ENCODE measurements around the gene SYNJ2. TPM values are rescaled to one million over a fixed set of nuclear protein-coding genes. Genes with fewer than 3 reads are reported as not detected.

The SYNJ2 gene
- polyA plus RNA-seq, 3 donors = 10.3 to 12.9 (median 11.3) TPM

DNA sequence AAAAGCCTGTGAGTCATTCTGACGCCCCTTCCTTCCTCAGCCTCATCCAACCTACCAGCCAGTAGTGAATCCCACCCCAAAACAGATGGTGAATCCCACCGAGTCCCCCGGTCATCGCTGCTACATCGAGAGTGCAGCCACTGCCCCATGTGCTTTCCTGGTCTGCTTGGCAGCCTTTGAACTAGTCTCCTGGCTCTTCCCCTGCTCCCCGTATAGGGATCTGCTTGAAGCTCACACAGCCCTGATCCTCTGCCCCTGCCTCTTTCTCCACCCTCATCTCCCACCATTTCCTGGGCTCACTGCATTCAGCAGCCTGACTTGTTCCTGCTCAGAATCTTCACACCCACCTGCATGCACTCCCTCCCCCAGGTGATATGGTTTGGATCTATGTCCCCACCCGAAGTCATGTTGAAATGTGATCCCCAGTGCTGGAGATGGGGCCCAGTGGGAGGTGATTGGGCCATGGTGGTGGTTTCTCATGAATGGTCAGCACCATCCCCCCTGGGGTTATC is 14.6 kb downstream of the SYNJ2 start:
- no peak for DNase-seq

DNA sequence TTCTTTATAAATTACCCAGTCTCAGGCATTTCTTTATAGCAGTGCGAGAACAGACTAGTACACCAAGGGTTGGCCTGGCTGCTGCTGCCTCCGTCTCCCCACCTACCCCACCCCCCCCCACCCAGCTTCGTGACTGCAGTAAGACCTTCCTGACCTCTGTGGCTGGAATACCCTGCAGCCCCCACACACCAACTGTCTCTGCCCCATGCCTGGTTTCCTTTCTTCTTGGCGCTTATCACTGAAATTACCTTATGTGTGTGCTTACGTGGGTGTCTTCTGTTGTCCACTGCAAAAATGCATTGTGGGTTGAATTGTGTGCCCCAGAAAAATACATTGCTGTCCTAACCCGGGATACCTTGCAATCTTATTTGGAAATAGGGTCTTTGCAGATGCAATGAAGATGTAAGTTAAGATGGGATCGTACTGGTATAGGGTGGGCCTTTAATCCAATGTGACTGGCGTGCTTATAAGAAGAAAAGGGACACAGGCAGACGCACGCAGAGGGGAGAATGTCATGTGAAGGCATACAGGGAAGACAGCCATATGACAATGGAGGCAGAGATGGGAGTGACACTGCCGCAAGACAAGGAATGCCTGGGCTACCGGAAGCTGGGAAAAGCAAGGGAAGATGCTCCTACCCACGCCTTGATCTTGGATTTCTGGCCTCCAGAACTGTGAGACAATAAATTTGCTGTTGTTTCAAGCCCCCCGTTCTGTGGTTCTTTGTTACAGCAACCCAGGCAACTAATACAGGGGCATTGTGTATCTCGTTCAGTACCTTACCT is 15.4 kb downstream of the SYNJ2 start:
- no peak for DNase-seq

DNA sequence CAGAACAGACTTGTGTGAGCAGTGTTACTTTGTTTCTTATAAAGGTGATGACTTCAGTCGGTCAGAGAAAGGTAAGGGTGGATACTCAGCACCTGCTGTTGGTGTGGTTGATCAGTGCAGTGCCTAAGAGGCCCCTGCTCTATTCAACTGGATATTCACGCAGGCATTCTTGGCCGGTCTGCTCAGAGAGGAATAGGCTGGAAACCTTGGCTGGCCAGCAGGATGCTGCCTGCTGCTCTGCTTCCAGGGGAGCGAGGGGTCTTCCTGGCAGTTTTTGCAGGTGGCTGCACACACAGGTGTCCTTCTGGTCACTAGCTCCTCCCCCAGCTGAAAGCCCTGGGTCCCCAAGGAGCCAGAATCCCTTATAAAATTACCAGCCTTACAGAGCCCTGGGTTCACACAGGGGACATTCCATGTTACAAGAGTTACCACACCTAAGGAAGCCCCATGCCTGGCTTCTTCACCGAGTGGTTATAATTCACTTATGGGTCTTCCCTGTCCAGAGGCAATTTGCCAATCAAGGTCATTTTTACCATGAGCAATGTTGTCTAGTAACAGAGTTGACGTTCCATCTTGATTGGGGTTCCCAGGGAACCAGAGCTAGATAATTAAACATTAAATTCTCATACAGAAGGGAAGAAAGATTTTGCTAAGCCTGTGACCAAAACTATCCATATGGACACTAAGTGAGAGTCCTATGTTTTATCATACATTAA is 16.4 kb downstream of the SYNJ2 start:
- no peak for DNase-seq

DNA sequence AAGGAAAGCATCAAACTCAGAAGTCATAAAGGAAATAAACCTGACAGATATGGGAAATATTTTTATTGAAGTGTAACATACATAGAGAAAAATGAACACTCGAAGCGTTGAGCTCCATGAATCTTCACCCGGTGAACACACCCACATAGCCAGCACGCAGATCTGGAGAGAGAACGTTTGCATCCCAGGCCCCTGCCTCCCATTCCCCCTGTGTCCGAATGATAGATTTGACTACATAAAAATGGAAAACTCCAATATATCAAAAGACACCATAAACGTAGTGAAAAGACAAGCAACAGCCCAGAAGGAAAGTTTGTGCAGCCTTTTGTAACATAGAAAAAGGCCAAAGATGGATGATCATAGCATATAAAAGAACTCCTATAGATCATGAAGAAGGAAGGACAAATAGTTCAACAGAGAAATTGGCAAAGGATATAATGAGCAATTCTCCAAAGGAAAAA is 17.1 kb downstream of the SYNJ2 start:
- DNase-seq = no peak

DNA sequence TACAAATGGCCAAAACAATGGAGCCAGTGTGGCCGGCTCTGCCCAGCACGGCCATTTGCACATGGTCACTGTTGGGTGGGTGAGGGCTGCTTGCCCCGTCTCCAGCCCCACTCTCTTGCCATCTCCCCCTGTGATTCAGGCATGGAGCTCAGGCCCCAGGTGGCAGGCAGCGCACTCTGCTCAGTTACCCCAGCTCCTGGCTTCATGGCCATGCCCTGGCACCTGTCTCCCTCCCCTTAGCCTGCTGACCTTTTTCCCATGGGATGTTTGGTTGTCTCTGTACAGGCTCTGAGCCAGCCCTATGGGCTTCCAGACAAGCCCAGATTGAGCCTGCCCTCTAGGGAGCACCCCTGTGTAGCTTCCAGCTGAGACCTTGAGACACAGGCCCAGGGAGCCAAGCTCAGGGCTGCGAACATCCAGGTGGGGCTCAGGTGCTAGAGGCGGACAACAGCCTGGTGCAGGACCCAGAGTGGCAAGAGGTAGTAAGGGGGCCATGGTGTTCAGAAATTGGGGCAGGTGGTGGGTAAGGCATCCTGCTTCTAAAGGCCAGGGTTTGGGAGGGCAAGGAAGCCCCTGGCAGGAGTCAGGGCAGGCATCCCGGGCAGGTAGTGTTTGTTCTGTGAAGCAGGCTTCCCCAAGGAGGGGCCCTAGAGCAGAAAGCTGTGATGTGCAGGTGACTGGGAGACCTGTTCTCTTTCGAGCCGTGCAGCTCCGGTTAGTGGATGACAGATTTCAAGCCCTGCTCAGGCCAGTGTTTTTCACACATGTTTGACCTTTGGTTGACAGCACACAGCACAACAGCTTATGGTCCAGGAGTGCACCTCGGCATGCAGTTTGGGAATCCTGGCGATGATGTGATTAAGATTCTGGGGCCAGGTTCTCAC is 17.7 kb downstream of the SYNJ2 start:
- no peak for DNase-seq

DNA sequence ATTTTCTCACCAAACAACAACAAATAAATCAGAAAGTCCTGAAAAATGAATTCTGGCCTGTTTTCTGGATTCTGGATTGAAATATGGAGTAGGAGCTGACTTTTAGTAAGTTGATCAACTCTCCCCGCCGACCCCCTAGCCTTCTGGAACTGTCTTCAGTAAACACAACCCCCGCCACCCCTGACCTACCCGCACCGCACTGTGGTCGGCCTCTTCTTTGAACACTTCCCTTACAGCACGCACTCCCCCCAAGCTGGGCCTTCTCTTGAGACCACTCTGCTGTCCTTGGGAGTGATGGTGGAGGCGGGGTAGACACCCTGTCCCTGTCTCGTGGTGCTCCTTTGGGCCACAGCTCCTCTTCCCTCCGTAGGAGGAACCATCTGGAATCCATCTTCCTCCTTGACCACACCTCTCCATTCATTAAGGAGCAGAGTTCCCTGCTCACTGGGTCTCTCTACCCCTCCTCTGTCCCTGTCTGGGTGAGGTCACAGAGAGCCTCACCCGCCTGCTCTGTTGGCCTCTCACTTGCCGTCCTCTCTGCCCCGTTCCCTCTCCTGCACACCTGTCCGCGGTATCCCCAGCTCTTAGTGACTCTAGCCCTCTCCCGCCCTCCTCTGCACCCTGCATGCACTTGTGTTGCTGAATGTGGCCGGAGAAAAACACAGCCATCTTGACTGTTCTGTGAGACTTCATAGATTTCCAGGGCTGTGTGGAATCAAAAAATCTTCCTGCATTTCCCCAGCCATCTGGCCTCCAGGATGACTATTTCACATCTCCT is 19.1 kb downstream of the SYNJ2 start:
- DNase-seq = no peak

DNA sequence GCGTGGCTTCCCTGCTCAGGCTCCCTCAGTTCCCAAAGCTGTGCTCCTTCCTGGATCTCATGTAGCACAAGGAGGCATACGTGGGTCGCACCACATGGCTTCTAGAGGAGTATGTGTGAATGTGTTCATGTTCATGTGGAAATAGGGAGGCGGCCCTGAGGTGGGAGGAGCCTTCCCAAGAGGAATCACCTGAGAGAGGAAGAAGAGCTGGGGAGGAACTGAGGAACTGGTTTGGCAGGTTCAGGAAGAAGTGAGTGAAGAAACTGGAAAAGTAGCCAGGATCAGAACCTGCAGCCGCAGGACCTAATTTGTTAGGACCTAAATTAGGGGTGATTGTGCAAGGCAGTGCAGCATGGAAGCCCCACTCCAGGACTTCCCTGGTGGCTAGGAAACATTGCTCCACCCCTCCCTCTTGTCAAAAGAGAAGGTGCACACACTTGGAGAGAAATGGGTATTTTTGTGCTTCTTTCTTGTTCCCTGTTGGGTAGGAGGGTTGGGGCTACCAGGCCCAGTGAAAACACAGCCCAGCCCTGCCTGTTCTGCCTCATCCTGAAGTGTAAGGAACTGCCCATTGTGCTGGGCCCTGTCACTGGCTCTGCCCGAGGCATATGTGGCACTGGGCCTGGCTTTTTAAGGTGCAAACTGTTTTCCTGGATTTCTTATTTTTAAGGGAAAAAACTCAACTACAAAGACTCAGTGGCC is 20.7 kb downstream of the SYNJ2 start:
- DNase-seq = no peak

DNA sequence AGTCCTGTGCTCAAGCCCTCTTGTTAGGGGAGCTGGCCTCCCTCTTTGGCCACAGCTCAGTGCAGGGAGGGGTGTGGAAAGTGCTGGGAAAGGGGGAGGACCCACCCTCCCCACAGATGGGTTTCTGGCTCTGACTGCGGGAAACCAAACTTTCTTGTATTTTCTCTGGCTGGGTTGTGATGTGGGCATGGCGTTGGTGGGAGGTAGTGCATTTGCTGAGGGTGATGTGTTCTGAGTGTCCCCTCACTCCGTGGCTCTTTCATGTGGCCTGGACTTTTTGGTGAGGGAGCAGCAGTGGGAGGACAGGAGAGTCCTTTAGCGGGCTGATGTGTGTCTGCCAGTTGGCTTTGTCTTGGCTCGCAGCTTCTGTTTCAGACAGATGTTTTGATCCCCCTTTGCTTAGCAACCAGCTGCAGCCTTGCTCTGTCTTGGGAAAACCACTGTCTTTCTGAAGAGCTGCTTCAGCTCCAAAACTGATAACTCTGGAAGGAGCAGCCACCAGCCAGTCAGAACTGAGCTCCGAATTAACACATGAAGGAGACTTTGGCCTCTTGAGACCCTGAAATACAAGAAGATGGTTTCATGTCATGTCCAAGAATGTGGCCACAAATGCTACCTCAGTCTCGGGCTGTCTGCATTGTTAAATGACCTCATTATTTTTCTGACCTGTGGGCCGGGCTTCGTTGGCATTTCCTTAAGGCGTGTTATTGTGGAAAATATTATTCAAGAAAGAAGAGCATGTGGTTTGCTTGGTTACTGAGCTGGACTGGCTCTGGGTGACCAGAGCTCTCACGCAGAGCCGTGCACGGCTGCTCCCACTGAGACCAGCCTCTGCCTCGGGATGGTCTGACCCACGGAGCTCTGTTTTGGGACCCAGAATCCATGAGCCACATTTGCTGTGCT is 21.5 kb downstream of the SYNJ2 start:
- peak; percentile 78 for DNase-seq

DNA sequence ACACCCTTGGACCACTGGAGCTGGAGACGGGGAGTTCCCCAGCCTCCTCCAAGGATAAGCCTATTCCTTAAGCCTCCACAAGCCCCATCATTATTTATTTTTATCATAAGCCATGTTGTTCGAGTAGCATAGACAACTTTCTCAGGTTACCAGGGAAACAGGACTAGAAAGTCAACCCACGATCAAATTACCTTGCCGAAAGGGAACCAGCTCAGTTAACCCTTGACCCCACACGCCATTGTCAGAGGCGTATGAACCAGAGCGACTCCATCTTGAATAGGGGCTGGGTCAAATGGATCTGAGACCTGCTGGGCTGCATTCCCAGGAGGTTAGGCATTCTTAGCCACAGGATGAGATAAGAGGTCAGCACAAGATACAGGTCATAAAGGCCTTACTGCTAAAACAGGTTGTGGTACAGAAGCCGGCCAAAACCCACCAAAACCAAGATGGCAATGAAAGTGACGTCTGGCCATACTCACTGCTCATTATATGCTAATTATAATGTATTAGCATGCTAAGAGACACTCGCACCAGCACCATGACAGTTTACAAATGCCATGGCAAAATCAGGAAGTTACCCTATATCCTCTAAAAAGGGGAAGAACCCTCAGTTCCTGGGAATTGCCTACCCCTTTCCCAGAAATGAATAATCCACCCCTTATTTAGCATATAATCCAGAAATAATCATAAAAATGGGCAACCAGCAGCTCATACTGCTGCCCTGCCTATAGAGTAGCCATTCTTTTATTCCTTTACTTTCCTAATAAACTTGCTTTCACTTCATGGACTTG is 22.4 kb downstream of the SYNJ2 start:
- no peak for DNase-seq

DNA sequence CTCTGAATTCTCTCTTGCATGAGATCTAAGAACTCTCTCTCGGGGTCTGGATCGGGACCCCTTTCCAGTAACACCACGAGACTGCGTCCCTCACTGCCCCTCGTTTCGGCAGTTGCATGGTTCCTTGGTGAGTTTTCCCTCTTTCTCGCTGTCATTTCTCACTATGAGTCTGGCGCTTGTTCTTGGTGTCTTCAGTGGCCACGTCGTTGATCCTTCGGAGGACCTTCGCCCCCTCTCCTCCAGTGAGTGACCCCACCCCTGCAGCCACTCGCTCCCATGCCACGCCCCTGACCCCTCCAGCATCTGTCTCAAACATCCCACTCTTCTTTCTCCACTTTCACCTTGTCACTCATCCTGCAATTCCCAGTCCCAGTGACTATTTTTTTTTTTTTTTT is 23.0 kb downstream of the SYNJ2 start:
- no peak for DNase-seq

DNA sequence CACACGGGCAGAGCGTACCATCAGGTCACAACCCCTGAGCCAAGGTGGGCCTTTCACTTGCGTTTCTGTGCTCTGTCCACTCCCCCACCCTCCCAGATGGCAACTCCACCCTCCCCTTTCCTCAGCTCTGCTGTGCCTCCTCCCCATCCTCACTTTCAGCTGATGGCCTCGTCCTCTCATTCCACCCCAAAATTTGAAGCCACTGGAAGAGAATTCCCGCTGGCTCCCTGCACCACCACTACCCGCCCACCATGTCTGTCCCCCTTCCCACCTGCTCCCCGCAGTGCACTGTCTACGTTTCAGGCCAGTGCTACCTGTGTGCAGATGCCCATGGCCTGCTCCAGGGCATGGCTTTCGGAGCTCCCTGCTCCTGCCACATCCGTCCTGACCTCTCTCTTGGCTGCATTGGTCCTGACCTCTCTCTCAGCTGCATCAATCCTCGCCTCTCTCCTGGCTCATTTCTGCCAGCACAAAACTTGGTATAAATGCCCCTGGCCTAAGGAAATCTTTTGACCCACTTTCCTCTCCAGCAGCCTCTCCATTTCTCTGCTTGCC is 24.0 kb downstream of the SYNJ2 start:
- no peak for DNase-seq

DNA sequence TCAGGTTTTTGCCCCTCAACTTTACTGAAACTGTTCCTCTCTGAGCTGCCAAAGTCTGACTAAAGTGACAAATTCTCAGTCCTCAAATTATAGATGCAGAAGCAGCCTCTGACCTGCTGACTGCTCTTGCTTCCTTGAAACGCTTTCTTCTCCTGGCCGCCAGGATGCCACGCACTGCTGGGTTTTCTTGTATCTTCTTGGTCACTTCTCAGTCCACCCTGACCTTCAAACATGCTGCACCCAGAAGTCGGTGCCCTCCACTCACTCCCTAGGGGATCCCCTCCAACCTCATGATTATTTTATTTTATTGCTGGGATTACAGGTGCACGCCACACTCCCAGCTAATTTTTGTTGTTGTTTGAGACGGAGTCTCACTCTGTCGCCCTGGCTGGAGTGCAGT is 24.7 kb downstream of the SYNJ2 start:
- no peak for DNase-seq

DNA sequence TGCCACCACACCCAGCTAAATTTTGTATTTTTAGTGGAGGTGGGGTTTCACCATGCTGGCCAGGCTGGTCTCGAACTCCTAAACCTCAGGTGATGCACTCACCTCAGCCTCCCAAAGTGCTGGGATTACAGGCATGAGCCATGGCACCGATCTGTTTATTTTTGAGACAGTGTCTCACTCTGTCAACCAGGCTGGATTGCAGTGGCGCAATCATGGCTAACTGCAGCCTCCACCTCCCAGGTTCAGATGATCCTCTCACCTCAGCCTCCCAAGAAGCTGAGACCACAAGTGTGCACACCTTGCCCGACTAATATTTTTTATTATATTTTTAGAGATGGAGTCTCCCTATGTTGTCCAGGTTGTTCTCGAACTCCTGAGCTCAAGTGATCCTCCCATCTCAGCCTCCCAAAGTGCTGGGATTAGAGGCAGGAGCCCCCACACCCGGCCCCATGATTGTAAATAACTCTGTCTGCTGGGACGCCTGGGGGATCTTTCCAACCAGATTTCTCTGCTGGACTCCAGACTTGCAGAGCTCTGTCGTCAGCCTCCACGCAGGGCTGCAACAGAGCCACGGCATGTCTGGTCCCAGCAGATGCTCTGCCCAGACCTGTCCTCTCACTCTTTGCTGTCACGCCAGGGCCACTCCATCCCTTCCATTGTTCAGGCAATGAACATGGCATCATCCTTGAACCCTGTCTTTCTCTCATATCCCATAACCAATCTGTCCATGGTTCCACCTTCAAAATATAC is 25.3 kb downstream of the SYNJ2 start:
- DNase-seq = no peak

DNA sequence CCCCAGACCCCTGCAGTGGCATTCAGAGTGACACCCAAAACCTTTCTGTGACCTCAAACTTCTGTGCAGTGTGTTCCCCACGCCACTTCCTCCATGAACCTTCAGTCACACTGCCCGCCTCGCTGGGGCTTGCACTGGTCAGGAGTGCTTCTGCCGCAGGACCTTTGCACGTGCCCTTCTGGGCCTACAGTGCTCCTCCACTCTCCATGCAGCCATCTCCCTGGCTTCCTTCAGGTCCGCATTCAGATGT is 27.1 kb downstream of the SYNJ2 start:
- DNase-seq = no peak

DNA sequence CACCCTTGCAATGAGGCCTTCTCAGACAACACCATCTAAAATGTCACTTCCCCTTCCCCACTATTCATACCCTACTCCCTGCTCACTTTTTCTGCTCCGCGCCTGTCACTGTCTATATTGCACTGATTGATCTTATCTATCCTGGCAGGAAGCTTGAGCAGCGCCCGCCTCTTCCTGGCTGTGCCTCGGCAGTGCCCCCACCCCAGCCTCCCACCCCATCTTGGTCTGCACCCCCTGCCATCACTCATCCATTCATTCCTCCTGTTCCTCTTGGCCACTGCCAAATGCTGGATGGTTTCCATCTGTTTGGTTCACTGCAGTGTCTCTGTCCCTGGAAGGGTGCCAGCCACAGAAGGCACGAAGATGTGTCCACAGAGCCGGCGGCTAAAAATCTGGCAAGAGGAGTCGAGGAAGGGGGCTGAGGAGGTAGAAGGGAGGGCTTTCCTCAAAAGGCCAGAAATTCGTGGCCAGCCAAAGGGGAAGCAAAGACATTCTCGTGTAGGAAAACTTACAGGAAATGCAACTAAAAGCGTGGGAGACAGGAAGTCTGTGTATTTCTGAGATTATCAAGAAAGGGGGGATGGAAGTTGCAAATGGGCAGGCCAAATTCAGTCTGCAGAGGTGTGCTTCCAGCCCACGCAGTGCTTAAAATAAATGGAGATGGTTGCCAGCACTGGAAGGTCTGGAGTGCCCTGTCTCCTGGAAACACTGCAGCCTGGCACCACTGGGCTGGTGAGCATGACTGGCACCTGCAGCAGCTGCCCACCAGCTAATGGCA is 27.6 kb downstream of the SYNJ2 start:
- DNase-seq = peak; percentile 66

DNA sequence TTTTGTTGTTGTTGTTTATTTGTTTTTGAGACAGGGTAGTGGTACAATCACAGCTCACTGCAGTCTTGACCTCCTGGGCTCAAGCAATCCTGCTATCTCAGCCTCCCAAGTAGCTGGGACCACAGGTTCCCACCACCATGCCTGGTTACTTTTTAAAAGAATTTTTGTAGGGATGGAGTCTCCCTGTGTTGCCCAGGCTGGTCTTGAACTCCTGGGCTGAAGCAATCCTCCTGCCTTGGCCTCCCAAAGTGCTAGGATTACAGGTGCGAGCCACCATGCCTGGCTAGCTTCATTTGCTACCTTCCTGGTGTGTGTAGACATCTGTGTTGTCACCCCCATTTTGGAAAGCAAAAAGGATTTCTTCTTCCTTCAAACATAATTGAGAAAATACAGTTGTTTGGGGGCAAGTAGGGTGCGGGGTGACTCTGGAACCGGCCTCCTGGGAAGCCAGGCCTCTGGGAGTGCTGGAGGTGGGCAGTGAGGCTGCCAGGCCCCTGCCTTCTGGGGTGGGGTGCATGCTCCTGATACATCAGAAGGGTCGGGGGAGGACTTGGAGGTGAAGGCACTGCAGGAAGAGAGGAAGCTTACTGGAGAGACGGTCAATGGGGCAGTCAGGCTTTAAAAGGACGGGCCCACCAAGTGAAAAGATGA is 28.4 kb downstream of the SYNJ2 start:
- no peak for DNase-seq
